HepG2 (cell line): Measurements from ENCODE around the gene NRSN2. TPM values are rescaled to one million over a fixed set of nuclear protein-coding genes. Genes with fewer than 3 reads are reported as not detected.

Experiments
- KLF6 ChIP-seq: IDR thresholded peaks from 2 replicates; pipeline ENCODE4 v1.8.0; 2016; ENCODE audit warnings: missing biosample characterization, missing genetic modification reagents
- THAP9 ChIP-seq: sonication (generic); formaldehyde crosslinking; IDR thresholded peaks from 2 replicates; pipeline ENCODE4; 2020; ENCODE audit warnings: missing genetic modification reagents, mild to moderate bottlenecking, borderline replicate concordance
- WIZ ChIP-seq: sonication (generic); formaldehyde crosslinking; IDR thresholded peaks from 2 replicates; pipeline ENCODE4 v1.5.1; 2020; ENCODE audit warnings: mild to moderate bottlenecking, missing genetic modification reagents
- ZNF318 ChIP-seq: sonication (generic); formaldehyde crosslinking; IDR thresholded peaks from 2 replicates; pipeline ENCODE4 v1.4.0; 2020; ENCODE audit warnings: mild to moderate bottlenecking, missing genetic modification reagents
- ZNF580 ChIP-seq: IDR thresholded peaks from 2 replicates; pipeline ENCODE4 v1.6.1; 2016; ENCODE audit warnings: low read depth, borderline replicate concordance
- ZNF646 ChIP-seq: sonication (generic); formaldehyde crosslinking; IDR thresholded peaks from 2 replicates; pipeline ENCODE4 v1.9.0; 2021; ENCODE audit warnings: mild to moderate bottlenecking, missing genetic modification reagents
- ZNF777 ChIP-seq: sonication (generic); formaldehyde crosslinking; IDR thresholded peaks from 2 replicates; pipeline ENCODE4 v1.4.0; 2020; ENCODE audit warnings: missing genetic modification reagents
- polyA plus RNA-seq, 8 experiments: library from polyadenylated mRNA; depleted of rRNA in 3 of 8; stranded (reverse) in 7 of 8; unstranded in 1 of 8; fragments of >200 nt; fragmentation: Illumina TruSeq in 4 of 8; extraction: Trizol in 4 of 8; gene quantifications; 2 replicates each; pipeline versions ENCODE4 v1.2.1 to v1.2.3, GENCODE V29; 2011 to 2016; ENCODE audit warnings: low read depth in 4 of 8, missing spikeins in 1 of 8, mixed read lengths in 1 of 8; ENCODE audit not compliant: insufficient read depth in 1 of 8
- total RNA-seq, 5 experiments: library from RNA; depleted of rRNA; stranded (reverse); fragments of >200 nt; fragmentation: Illumina TruSeq; extraction: Trizol; gene quantifications; 2 replicates each; pipeline ENCODE4 v1.2.3, GENCODE V29; 2016; ENCODE audit warnings: low read depth in 1 of 5

The NRSN2 gene
- total and polyA plus RNA-seq, 2 of the 13 experiments (the other 11 are each of a cell fraction or from before 2014, with no cell fraction given), result 32.3 to 49.4 TPM

GRCh38 chr20:297925-298775 lies 48.8 kb upstream of the NRSN2 start (continued):
- TF ChIP-seq ZNF318 (CRISPR knock-in tag) (peak; percentile 46; the same call in 1 of the 2 replicates), ZNF580 (CRISPR knock-in tag) (peak; percentile 54), KLF6 (CRISPR knock-in tag) (peak; percentile 53; the same call in 1 of the 2 replicates), THAP9 (CRISPR knock-in tag) (peak; percentile 67; the same call in 1 of the 2 replicates), ZNF646 (CRISPR knock-in tag) (no peak), WIZ (CRISPR knock-in tag) (0 out of 2 replicates have a peak, but pooled peaks have one; percentile 76), ZNF777 (CRISPR knock-in tag) (peak; percentile 93)
